ENCODE data around the gene SERINC5.
"Not testable (repeated sequence)": the region's sequence is repeated elsewhere in the genome, so short reads cannot be mapped to it uniquely, and the experiment has no call there.

The SERINC5 gene

DNA sequence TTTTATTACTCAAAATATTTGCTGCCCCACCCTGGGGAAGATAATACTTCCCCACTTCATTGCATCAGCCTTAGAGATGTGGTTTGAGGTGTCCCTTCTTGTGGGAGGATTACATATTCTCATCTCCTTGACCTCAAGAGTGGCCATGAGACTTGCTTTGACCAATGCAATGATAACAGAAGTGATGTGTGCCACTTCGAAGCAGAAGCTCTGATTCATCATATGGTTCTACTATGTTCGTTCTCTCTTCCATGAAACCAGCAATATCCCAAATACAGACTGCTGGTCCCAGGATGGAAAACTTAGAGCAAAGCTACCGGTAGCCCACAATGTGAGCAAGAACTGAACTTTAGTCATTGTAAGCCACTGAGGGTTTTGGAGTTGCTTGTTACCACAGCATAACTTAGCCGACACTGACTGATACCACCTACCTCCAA lies 128.7 kb downstream of the SERINC5 start:
- no peak for DNase-seq

DNA sequence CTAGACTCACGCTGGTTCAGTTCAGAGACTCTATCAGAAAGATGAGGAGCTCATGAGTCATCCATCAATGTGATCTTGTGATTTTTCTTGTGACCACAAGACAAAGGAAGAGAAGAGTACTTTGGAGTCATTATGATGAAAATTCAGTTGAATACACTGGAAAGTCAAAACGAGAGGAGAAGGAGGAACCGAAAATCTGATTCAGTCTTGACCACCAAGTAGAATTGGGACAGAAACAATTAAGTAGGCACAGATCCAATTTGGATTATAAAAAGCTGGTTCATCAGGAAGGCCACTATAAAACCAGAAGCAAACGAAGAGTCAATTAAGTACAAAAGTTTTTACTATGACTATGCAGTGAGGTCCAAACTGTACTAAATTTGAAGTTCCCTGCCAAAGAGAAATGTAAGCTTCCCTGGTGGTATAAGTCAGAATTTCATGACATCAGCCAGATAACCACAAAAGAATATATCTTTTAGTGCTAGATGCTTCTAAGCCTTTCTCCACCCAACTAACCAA lies 129.8 kb downstream of the SERINC5 start:
- no peak for DNase-seq

DNA sequence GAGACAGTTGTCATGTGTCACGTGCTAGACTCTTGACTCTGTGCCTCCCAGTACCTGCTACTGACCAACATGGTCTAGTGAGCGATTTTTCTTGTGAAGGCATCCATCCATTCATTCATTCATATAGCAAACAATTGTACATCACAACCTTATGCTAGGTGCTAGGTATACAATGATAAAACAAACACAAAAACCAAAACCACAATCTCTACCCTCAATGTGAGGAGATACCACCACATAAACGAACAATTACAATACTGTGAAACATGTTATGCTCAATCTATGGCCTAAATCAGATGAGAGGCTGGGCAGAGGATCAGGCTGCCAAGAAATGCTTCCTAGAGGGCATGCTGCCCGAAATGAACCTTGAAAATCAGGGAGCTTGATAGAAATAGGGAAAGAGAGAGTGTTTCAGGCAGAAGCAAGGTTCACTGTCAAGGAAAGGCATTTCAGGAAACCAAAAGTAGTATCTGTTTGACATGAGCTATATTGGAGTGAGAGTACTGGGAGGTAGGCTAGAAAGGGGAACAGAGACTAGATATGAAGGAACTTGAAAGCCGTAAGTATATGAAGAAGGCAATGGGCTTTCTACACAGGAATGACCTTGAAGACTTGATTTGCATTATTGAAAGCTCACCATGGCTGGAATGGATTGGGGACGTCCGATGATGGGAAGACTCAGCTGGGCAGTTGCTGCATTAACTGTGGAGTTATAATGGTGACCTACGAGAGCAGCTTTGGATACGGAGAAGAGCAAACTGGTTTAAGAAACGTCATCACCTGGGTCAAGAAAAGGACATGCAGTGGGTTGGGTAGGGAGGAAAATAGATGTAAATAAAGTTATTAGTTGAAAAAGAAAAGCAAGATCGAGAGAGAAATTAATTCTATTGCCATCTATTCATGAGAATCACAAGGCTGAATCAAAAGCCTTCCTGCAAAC lies 130.6 kb downstream of the SERINC5 start:
- no peak for DNase-seq

DNA sequence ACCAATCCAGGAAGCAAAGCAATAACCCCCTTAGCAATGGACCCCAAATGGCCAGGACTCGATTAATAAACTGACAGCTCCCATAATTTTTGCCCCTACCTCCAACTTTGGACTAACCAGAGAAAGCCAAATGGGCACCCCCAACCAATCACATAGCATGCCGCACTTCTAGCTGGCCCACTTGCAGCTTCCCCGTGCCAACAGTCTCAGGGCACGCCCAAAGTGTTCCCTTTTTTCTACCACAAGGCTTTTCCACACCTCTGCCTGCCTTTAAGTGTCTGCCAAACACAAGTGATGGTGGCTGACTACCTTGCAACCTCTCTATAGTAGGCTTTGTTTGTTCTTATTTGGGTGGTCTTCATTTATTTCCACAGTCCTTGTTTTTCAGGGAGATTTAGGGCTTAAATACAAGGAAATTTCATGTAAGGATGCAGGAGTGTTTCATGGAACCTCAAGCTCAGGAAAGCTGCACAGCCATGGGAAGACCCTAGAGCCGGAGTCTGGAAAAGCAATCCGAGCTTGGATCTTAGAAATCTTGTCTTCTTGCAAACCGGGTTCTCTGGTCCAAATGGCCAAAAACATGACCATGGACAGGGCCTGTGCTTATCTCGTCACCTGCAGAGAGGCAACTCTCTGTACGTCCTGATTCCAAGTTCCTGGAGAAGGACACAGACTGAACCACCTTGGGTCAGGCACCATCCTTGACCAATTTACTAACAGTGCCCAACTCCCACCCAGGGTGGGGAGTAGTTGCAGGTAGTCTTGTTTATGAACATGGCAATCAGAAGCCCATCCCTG lies 131.5 kb downstream of the SERINC5 start:
- no peak for DNase-seq

DNA sequence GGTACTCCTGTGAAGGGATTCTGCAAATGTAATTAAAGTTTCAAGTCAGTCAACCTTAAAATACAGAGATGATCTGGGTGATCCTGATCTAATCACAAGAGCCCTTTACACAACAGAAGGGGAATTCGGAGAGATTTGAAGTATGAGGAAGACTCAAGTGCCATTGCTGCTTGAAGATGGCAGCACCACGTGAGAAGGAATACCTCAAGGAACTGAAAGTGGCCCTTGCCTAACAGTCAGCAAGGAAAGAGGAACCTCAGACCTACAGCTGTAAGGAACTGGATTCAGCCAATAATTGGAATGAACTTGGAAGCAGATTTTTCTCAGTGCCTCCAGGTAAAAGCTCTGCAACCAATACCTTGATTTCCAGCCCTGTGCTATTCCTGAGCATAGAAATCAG lies 133.3 kb downstream of the SERINC5 start:
- no peak for DNase-seq

DNA sequence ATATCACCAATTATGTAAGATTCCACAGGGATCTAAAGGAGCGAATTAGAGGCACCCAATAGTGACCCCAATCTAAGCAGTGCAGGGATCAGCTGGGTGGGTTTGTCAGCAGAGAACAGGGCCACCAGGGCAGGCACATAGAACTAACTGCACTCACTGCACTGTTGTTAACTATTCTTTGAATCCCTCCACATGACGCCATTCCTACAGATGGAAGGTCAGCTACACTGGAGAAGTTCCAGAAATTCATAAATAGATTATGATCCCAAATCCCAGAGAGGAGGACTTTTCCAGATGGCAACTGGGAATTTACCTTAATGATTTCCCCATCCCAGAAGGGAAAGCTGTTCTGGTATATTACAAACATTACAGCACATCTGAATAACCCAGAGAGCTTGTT lies 136.5 kb downstream of the SERINC5 start:
- no peak for DNase-seq

DNA sequence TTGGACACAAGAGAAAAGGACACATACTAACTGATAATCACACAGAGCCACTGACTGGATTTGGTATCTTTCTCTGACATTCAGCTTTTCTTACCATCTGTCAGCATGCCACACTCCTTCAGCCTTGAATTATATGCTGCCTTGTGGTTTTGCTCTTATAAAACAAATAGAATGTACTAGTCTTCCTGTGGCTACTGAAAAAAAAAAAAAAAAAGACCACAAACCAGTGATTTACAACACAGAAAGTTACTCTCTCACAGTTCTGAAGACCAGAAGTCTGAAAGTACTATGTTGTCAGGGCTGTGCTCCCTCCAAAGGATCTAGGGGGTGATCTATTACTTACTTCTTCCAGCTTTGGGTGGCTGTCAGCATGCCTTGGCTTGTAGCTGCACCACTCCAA lies 138.4 kb downstream of the SERINC5 start:
- DNase-seq = no peak

DNA sequence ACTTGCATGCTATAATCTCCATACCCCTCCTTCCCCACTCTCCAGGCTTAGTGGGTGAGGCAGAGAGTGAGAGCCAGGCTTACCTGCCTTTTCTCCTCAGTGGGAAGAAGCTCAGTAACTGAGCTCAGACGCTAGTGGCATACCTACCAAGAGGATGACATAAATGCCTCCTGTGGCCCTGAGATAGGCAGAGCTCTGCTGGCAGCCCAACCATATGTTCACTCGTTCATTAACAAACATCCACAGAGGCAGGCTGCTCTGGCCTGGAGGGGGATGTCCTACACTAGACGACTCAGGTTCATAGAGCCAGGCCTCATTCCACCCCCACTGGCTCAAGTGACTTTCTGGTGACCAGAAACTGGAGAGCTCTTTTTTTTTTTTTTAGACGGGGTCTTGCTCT lies 139.4 kb downstream of the SERINC5 start:
- DNase-seq = no peak

DNA sequence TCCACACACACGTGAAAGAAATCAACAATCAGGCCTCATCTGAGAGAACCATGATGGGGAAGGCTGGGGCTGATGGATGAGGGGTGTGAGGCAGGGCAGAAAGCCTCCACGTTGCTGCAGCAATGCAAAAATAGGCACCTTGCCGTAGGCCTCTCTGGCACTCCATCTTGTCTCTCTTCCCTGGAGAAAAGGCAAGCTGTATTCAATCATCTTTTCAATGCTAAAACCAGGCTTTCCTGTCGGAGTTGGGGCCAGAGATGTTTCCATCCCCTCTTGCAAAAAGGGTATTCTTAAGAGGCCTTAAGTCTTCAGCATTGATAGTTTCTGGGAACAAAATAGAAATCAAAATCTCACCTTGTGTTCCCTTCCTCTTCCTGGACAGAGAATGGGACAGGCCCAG lies 139.8 kb downstream of the SERINC5 start:
- no peak for DNase-seq

DNA sequence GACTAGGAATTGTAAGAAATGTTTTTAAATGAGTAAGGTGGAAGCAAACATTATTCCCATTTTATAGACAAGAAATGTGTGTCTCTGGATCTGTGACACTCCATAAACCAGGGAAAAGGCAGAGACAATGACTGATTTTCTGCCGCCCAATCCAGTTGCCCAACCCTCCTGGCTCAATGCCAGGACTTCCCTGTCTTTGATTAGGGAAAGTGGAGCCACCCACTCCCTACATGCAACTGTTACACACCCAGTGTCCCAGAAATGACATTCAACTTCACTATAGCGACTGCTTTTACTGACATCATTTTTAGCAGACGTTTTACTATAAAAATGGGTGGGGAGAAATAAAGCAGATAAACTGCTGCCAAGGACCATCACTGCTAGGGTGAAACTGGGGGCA lies 141.0 kb downstream of the SERINC5 start:
- DNase-seq = no peak

DNA sequence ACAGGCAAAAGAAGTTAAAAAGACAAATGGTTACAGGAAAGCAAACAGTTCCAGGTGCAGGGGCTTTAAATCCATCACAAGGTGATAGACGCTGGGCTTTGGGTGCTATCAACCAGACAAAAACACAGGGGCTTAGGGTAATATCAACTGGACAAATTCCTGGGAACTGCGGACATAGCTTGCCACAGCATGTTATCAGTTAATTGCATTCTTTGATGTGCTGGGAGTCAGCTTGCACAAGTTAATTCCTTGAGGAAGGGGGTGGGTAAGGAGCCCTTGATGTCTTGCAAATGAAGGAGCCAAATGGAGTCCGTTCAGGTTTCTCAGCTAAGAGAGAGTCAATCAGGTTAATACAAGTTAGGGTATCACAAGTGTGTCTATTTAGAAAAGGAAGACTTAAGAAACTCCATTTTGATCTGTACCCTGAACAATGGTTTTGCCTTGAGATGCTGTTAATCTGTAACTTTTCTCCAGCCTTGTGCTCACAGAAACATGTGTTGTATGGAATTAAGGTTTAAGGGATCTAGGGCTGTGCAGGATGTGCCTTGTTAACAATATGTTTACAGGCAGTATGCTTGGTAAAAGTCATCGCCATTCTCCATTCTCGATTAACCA lies 144.4 kb downstream of the SERINC5 start:
- DNase-seq = not testable (repeated sequence)

DNA sequence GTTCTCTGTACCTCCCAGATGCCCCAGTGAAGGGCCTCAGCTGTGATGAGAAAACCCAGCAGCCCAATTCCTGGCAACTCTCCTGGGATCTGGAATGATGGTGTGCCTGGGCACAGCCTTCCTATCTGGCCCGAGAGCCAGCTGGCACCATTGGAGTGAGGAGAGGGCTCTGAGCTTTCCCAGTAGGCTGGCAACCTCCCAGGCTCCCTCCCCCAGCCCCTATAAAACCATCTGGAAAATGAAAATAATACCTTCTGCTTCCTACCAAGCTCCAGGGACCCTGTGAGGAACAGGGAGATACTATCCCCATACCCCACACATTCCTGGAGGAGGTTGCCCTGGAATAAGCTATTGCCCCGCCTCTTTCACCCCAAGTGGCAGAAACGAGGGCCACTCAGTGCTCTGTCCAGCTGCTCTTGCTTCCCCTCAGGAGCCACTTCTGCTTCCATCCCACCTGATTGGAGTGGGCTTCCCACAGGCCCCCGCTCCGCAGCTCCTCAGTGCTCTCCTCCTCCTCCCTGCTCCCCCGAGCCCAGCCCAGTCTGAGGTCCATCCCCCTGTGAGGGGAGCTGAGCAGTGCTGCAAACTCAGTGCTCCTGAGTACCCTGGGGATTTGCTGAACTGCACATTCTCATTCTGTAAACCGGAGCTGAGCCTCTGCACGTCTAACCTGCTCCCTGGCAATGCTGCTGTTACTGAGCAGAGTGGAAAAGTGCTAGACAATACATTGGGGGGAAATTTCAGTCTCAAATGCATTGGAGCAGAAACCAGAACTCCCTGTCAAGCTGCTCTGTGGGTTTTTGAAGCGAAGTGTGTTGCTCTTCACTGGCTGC lies 146.0 kb downstream of the SERINC5 start:
- DNase-seq = no peak

DNA sequence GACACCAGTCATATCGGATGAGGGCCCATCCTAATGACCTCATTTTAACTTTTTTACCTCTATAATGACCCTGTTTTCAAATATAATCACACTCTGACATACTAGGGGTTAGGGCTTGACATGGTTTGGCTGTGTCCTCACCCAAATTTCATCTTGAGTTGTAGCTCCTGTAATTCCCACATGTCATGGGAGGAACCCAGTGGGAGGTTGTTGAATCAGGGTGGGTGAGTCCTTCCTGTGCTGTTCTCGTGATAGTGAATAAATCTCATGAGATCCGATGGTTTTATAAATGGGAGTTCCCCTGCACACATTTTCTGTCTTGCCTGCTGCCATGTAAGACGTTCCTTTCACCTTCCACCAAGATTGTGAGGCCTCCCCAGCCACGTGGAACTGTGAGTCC lies 148.9 kb downstream of the SERINC5 start:
- DNase-seq = no peak

DNA sequence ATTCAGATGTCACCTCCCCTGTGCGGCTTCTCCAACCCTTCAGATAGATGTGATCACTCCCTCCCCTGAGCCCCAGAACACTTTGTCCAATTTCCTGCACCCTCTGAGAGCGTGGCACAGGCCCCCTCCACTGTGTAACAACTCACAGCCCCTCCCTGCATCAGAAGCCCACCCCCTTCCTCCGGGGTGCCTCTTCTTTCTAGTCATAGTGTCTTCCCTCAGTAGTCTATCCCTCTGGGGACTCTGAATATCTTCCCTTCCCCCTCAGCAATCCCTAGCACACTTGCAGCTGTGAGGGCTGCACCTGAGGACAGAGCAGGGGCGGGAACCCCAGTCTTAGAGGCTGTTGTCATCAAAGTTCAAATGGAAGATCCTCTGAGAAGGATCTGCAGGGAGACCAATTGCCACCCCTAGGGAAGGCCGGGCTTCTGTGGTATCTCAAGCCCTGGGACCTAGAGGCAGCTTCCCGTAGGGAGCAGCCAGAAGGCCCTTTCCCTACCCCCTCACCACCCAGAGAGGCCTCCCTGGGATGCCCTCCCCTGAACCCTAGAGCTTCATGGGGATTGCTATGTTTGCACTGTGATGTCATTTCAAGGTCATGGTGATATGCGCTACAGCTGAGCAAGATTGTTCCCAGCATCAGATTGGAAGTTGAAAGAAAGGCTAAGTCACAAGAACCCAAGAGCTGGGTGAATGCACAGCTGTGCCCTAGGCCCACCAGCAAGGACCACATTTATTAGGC lies 150.0 kb downstream of the SERINC5 start:
- no peak for DNase-seq

DNA sequence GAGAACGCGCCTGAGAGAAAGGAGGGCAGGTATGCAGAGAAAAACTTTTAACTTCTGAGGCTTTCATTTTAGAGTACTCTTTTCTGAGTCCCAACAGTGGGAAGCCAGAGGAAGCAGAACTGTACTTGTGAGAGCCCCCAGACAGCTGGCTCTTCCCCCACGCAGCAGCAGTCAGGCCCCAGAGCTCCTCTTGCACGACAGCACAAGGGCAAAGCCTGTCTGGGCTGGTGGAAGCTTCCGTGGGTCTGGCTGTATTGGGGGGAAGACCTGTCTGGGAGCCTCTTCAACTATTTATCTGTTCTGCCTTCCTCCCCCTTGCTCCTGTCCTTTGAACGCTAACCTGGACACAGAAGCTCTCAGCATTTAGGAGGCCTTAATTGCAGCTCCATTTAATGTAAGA lies 152.5 kb downstream of the SERINC5 start:
- DNase-seq = no peak

DNA sequence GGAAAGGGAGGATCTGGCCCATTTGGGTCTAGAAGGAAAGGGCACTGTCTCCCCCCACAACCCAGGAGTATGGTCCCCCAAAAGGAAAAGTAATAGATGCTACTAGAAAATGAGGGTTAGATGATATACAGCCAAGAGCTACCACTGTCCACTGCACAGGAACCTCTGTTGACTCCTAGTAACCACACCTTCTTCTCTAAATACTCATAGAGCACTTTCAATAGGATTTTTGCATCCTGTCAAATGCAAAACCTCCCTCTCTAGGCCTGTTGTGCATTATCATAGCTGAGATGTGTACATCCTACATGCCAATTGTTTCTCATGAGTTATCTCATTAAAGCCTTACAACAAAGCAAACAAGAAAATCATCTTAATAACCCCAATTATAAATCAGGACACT lies 153.9 kb downstream of the SERINC5 start:
- DNase-seq = no peak

DNA sequence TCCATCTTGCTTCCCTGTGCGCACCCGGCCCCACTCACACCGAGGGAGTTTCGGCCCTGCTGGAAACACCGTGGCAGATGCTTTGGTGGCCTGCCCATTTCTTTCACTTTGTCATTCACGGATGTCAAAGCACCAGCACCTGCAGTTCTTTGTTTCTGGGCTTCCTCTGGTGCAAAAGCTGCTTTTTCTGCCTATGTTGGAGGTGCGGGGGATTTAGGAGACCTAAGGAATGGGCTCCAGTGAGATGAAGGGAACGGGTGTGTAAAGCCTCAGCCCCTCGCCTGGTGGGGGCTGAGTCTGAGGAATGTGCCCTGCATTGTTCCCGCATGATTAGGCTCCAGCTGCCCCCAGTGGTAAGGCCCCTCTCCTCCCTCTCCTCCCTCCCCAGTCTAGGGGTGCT lies 158.4 kb downstream of the SERINC5 start:
- no peak for DNase-seq

DNA sequence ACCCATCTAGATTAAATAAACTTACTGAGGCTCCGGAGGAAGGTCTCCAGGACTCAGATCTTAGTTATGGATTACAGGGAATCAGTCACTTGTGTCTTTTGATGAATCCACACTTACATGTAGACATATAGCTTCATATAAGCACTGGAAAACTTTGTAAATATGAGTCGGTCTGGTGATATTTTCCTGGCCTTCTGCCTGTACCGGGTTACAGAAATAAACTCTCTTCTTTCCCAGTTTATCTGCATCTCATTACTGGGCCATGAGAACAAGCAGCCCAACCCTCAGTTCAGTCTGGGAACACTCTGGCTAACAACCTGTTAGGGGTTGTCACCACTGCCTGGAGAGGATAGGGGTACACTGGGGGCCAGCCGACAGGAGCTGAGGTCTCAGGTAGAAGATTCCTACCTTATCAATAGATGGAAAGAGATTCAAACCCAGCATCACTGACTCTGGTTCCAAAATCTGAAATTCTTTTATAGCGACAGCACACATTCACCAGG lies 161.6 kb downstream of the SERINC5 start:
- no peak for DNase-seq

DNA sequence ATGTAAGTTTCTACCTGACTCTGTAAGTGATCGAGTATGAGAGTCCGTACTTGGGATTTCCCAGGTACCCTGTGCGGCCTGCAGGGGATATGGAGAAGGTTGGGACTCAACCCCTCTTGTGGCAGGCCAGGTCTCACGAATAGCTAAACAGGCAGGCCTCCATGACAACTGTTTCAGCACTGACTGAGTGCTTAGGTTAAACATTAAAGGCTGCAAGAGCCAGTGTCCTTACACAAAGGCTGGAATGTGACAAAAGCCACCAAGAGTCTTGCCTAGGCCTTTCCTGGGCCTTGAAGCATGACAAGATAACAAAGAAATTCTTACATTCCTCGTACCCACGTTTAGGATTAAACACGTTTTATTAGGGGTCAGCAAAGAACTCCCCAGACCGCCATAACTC lies 162.1 kb downstream of the SERINC5 start:
- DNase-seq = peak; percentile 79

DNA sequence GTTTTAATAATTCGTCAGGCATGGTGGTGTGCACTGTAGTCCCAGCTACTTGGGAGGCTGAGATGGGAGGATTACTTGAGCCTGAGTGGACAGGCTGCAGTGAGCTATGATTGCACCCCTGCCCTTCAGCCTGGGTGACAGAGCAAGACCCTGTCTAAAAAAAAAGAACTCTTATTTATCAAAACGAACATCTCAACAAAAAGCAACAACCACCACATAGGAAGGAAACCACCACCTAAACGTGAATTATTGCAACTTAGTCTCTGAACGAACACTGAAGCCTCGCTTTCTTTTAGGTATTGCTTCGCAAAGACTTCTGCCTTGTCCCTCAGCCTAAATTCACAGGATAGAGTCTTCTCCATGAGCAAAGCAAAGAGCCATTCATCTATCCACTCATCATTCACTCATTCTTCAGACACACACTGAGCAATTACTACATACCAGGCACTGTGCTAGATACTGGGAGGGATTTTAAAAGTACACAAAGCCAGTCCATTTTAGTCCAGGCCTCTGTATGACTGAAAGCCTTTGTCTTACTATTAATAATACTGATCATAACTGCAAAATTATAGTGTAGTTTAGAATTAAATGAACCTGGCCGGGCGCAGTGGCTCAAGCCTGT lies 163.3 kb downstream of the SERINC5 start:
- DNase-seq = no peak

DNA sequence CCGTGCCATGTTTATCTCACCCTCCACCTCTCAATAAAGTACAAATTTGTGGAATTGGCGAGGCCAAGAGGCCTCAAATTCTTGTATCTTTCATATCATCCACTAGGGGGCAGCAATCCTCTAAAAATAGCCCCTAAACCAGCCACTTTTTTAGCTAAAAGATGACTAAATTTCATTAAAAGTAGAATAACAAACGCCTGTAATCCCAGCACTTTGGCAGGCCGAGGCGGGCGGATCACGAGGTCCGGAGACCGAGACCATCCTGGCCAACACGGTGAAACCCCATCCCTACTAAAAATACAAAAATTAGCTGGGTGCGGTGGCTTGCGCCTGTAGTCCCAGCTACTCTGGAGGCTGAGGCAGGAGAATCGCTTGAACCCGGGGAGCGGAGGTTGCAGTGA lies 164.1 kb downstream of the SERINC5 start:
- not testable (repeated sequence) for DNase-seq
